Measurements from ENCODE around the gene MPG. TPM values are rescaled to one million over a fixed set of nuclear protein-coding genes. Genes with fewer than 3 reads are reported as not detected.

Gene MPG
- polyA plus RNA-seq, 1 experiment: 117 TPM

DNA sequence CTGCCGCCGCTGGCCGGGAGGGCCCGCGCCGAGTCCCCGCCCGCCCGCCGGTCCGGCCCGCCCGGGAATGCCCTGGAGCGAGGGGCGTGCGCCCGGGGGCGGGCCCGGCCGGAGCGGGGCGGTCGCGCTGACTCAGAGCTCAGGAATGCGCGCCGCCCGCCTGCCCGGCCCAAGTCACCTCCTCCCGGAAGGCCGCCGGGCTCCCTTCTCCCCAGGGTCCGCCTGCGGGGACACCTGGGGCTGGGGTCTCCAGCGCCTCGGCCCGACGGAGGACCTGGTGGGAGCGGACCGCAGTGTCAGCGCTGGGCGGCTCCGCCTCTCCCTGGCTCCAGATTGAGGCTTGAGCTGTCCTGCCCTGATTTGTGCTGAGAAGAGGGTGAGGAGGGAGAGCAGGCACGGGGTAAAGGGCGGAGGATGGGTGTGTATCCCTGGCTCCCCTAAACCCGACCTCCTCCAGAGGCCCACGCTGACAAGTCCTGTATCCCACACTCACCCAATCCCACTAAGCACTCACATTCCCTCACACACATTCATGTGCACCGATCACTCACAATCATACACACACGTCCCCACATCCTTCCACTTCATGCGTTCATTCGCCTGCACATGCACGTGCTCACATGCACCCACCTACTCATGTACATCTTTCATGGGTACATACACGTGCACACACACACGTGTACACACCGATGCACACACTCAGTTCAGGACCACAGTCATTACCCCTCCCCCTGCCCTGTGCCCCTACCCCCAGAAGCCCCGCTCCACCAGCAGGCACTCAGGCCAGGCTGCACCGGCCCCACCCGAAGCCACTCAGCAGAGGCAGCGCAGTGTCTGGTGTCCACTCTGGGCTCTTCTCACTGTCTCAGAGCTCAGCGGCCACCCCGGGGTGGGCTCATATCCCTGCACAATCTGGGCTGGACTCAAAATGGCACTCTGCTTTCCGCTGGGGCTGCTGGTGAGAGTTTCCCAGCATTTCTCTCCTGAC lies 5.2 kb upstream of the MPG start, which contains the start of gene RHBDF1:
Gene RHBDF1 (minus strand): TSS at position 71 of the 988 bp plus-strand sequence. CDS start 7,616 bp downstream, outside the sequence.
- CTCF ChIA-PET: interaction anchor here (0.6 to 21.0 kb wide), 8 partner anchors 11 to 289 kb away, joined by 3 to 544 read pairs (median 4); no protein-coding TSS in a partner anchor
- POLR2A ChIA-PET: no interaction called here
- H3K4me3 ChIP-seq (ENCODE audit: low read depth, low read length): peak within 1 kb of the TSS; percentile 57

DNA sequence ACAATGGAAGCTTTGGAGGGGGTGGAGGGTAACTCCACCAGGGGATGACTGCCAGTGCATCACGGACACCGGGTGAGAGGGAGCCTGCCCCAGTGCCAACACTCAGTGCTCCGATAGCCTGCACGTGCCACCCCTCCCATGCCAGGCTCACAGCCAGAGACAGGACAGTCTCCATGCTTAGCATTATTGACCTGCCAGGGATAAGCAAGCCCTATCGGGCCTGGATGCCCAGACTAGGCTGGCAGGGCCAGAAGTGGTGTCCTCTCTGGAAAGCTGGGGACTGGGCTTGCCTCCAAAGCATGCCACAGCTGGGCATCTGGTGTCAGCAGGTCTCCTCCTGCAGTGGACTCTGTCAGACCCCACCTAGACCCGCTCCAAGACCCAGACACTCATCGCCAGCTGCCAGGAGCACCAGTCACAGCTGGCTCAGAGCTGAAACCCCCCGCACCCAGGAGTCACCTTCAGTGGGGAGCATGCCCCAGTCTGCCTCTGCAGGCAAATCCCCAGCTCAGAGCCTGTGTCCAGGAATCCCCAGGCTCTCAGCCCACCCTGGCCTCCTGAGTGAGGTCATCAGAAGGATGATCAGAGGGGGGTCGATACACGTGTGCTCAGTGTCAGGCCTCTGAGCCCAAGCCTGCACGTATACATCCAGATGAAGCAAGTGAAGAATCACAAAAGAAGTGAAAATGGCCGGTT lies 3.8 kb upstream of the MPG start:
- Histone ChIP-seq H3K36me3 (ENCODE audit: control insufficient read depth, insufficient read depth, low read length) (peaks cover 1% of the 10 kb centered on the region; the same call in 1 of the 2 replicates), H3K27me3 (ENCODE audit: control insufficient read depth, insufficient read depth, low read length) (no peaks in the 10 kb centered on the region), H3K4me3 (ENCODE audit: low read depth, low read length) (no peak overlapping the region)
- CTCF ChIA-PET: interaction anchor here (0.8 to 21.0 kb wide), 4 partner anchors 9 to 33 kb away, joined by 3 to 544 read pairs (median 30); no protein-coding TSS in a partner anchor
- DNase-seq (ENCODE audit: low read depth): no peak
- POLR2A ChIA-PET: no interaction called here
- TF ChIP-seq, protein P1, sequence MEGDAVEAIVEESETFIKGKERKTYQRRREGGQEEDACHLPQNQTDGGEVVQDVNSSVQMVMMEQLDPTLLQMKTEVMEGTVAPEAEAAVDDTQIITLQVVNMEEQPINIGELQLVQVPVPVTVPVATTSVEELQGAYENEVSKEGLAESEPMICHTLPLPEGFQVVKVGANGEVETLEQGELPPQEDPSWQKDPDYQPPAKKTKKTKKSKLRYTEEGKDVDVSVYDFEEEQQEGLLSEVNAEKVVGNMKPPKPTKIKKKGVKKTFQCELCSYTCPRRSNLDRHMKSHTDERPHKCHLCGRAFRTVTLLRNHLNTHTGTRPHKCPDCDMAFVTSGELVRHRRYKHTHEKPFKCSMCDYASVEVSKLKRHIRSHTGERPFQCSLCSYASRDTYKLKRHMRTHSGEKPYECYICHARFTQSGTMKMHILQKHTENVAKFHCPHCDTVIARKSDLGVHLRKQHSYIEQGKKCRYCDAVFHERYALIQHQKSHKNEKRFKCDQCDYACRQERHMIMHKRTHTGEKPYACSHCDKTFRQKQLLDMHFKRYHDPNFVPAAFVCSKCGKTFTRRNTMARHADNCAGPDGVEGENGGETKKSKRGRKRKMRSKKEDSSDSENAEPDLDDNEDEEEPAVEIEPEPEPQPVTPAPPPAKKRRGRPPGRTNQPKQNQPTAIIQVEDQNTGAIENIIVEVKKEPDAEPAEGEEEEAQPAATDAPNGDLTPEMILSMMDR (IDR thresholded peaks at IDR 0.05; ENCODE audit: insufficient read depth, low read depth, low read length): no peak

More for the DNA sequence above, 5.2 kb upstream of the MPG start, which contains the start of gene RHBDF1:
- no peak for DNase-seq (ENCODE audit: low read depth)
- TF ChIP-seq, protein P1 (IDR thresholded peaks at IDR 0.05; ENCODE audit: insufficient read depth, low read depth, low read length): no peak
- peaks cover 1% of the 10 kb centered on the region; the same call in 1 of the 2 replicates for H3K36me3 ChIP-seq (ENCODE audit: control insufficient read depth, insufficient read depth, low read length)
- no peaks in the 10 kb centered on the region for H3K27me3 ChIP-seq (ENCODE audit: control insufficient read depth, insufficient read depth, low read length)

DNA sequence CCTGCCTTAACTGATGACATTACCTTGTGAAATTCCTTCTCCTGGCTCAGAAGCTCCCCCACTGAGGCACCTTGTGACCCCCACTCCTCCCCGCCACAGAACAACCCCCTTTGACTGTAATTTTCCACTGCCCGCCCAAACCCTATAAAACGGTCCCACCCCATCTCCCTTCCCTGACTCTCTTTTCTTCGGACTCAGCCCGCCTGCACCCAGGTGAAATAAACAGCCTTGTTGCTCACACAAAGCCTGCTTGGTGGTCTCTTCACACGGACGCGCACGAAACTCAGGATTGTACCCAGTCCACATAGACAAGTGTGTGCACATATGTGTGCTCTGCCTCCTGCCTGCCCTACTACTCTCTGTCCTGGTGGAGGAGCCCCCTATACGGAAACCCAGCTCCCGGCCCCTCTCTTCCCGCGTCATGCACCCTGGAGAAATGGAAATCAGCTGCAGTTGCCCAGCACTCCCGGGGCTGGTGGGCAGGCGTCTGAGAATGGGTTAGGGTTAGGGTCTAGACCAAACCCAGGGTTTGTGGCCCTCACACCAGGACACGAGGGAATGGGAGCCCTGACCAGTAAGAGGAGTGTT lies 3.2 kb upstream of the MPG start:
- no peaks in the 10 kb centered on the region for H3K27me3 ChIP-seq (ENCODE audit: control insufficient read depth, insufficient read depth, low read length)
- no peak overlapping the region for H3K4me3 ChIP-seq (ENCODE audit: low read depth, low read length)
- no peak for DNase-seq (ENCODE audit: low read depth)
- peaks cover 5% of the 10 kb centered on the region; the same call in 1 of the 2 replicates for H3K36me3 ChIP-seq (ENCODE audit: control insufficient read depth, insufficient read depth, low read length)
- TF ChIP-seq, protein P1 (IDR thresholded peaks at IDR 0.05; ENCODE audit: insufficient read depth, low read depth, low read length): no peak
- CTCF ChIA-PET: interaction anchor here (0.9 to 21.0 kb wide), 4 partner anchors 9 to 106 kb away, joined by 4 to 544 read pairs (median 31); partner anchors contain the start of gene HBQ1
- POLR2A ChIA-PET: interaction anchor here (0.6 kb wide), 1 partner anchor 74 kb away, joined by 4 read pairs; no protein-coding TSS in a partner anchor

DNA sequence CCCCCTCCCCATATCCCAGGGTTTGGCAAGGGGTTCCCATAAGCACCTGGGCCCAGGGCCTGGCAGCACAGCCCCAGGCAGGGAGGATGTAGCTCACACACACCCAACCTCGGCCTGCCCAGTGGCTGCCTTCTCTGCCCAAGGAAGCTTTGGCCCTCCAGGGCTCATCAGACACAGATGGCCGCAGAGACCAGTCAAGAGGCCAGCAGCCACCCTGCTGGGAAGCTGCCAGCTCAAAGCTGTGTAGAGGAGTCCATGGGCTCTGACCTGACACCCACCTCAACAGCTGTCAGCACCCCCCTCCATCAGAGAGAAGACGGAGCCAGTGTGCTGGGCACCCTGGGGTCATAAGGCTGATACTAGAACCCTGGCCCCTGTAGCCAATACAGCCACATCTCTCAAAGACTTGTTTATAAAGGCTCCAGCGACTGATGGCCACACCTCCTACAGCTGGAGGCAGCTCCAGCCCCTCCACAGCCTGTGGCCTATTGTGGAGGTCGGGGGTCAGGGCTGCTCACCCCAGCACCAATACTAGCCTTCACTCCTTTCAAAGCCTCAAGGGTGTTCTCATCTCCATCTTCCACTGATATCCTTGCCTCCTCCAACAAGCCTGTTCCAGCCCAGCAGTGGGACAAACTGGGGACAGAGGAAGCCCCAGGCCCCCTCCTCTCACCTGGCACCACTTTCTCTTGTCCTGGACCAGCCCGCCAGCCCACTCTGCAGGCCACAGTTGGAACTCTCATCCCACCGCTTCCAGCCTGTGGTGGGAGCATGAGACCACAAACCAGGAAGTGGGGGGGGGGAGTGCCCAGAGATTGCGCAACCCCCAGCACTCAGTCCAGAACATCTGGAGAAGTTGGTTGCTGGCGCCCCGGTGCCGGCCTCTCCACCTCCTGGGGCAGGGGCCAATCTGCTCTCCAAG lies 2.2 kb upstream of the MPG start:
- ChIA-PET POLR2A (interaction anchor here (0.6 kb wide), 1 partner anchor 73 kb away, joined by 4 read pairs; no protein-coding TSS in a partner anchor), CTCF (interaction anchor here (0.9 to 21.0 kb wide), 5 partner anchors 10 to 105 kb away, joined by 3 to 544 read pairs (median 5); partner anchors contain the start of gene HBQ1)
- Histone ChIP-seq H3K27me3 (ENCODE audit: control insufficient read depth, insufficient read depth, low read length) (no peaks in the 10 kb centered on the region), H3K4me3 (ENCODE audit: low read depth, low read length) (no peak overlapping the region), H3K36me3 (ENCODE audit: control insufficient read depth, insufficient read depth, low read length) (peaks cover 10% of the 10 kb centered on the region)
- TF ChIP-seq, protein P1 (IDR thresholded peaks at IDR 0.05; ENCODE audit: insufficient read depth, low read depth, low read length): peak; percentile 61
- no peak for DNase-seq (ENCODE audit: low read depth)

Measured in BJ (cell line).